ENCODE measurements around the gene MEX3A.
A peak's percentile ranks its signal among the peaks of the same experiment; 100 is the strongest.

MEX3A gene

GRCh38 chr1:156081180-156081916 is 917 bp downstream of the MEX3A start:
- H3K36me3 ChIP-seq, result no peaks in the 10 kb centered on the region
- intact Hi-C loops (cut with DNase I; ENCODE audit: low total_unique reads), result no loop called here
- no peaks in the 10 kb centered on the region for H3K9me3 ChIP-seq
- no peak overlapping the region for H3K27ac ChIP-seq
- no peak for DNase-seq
- TF ChIP-seq CTCF (IDR thresholded peaks at IDR 0.05), result no peak
- peak overlapping the region; percentile 74 to 79 for H3K4me3 ChIP-seq
- H3K27me3 ChIP-seq, result peaks cover 0 to 23% of the 10 kb centered on the region in 2 donors
- peaks cover 0 to 23% (median 14%) of the 10 kb centered on the region in 4 donors for H3K4me1 ChIP-seq

- no peak overlapping the region for H3K27ac ChIP-seq
- intact Hi-C loops (cut with DNase I; ENCODE audit: low total_unique reads), result no loop called here
- no peak overlapping the region for H3K4me3 ChIP-seq
- H3K36me3 ChIP-seq, result no peaks in the 10 kb centered on the region
- TF ChIP-seq CTCF (IDR thresholded peaks at IDR 0.05), result no peak
- peaks cover 0 to 26% of the 10 kb centered on the region in 2 donors for H3K27me3 ChIP-seq
- no peaks in the 10 kb centered on the region for H3K9me3 ChIP-seq
- H3K4me1 ChIP-seq, result peaks cover 0 to 23% (median 14%) of the 10 kb centered on the region in 4 donors
- DNase-seq, result no peak
Measured at GRCh38 chr1:156080863-156081179, 1.4 kb downstream of the MEX3A start.

- no peak for DNase-seq
- H3K4me1 ChIP-seq, result peaks cover 0 to 23% (median 14%) of the 10 kb centered on the region in 4 donors
- intact Hi-C loops (cut with DNase I; ENCODE audit: low total_unique reads), result no loop called here
- peaks cover 0 to 26% of the 10 kb centered on the region in 2 donors for H3K27me3 ChIP-seq
- no peaks in the 10 kb centered on the region for H3K36me3 ChIP-seq
- H3K9me3 ChIP-seq, result no peaks in the 10 kb centered on the region
- no peak overlapping the region for H3K4me3 ChIP-seq
- no peak overlapping the region for H3K27ac ChIP-seq
- no peak for TF ChIP-seq CTCF (IDR thresholded peaks at IDR 0.05)
Measured at GRCh38 chr1:156080241-156080862, 1.9 kb downstream of the MEX3A start.

GRCh38 chr1:156079762-156080161 is 2.5 kb downstream of the MEX3A start:
- DNase-seq, result no peak
- Histone ChIP-seq H3K27ac (no peak overlapping the region), H3K27me3 (peaks cover 0 to 26% of the 10 kb centered on the region in 2 donors), H3K9me3 (no peaks in the 10 kb centered on the region), H3K4me1 (peaks cover 0 to 23% (median 14%) of the 10 kb centered on the region in 4 donors), H3K36me3 (no peaks in the 10 kb centered on the region), H3K4me3 (no peak overlapping the region)
- TF ChIP-seq CTCF (IDR thresholded peaks at IDR 0.05), result no peak
- intact Hi-C loops (cut with DNase I; ENCODE audit: low total_unique reads), result no loop called here

- no peak overlapping the region for H3K27ac ChIP-seq
- H3K36me3 ChIP-seq, result no peaks in the 10 kb centered on the region
- DNase-seq, result no peak
- H3K27me3 ChIP-seq, result peaks cover 0 to 26% of the 10 kb centered on the region in 2 donors
- no peak overlapping the region for H3K4me3 ChIP-seq
- peaks cover 0 to 23% (median 14%) of the 10 kb centered on the region in 4 donors for H3K4me1 ChIP-seq
- intact Hi-C loops (cut with DNase I; ENCODE audit: low total_unique reads), result no loop called here
- no peak for TF ChIP-seq CTCF (IDR thresholded peaks at IDR 0.05)
- no peaks in the 10 kb centered on the region for H3K9me3 ChIP-seq
Measured at GRCh38 chr1:156078728-156079127, 3.5 kb downstream of the MEX3A start.
